GM23248 (cell line): ENCODE data around the gene FAM131C.

ENCODE experiments used
- EZH2 ChIP-seq: fragments of 200-600 bp; sonication (generic); IDR thresholded peaks from 2 replicates; pipeline ENCODE4 v1.6.1; 2018; ENCODE audit warnings: antibody characterized with exemption, mild to moderate bottlenecking; ENCODE audit not compliant: insufficient read depth, poor library complexity, severe bottlenecking
- EZH2phosphoT487 ChIP-seq: fragments of 200-600 bp; sonication (generic); IDR thresholded peaks from 2 replicates; pipeline ENCODE4 v1.6.1; 2018; ENCODE audit warnings: antibody characterized with exemption, moderate library complexity, mild to moderate bottlenecking, low read depth; ENCODE audit not compliant: insufficient read depth

- no peak for TF ChIP-seq EZH2
- no peak for TF ChIP-seq EZH2phosphoT487
These were observed 47.5 kb upstream of the FAM131C start for GRCh38 chr1:16120940-16121410.
